Activated T-cell treated with anti-CD3 and anti-CD28 coated beads, Interleukin-2, amount 50 U/mL, for 4 hours (primary cell): ENCODE measurements around the gene SNX4. TPM values are rescaled to one million over a fixed set of nuclear protein-coding genes. Genes with fewer than 3 reads are reported as not detected.
"Not testable (repeated sequence)": the region's sequence is repeated elsewhere in the genome, so short reads cannot be mapped to it uniquely, and the experiment has no call there.

Experiments
- ATAC-seq, 2 donors: fragments of 200-7000 bp; cut with Tn5 transposase; one replicate each; pipeline ENCODE4 v1.10.0; 2021
- DNase-seq: peaks from one replicate; pipeline ENCODE4 v3.0.0-alpha.2; 2020
- H3K27me3 Mint-ChIP-seq: one replicate; pipeline ENCODE4 v1.8.0; 2021; ENCODE audit warnings: low read depth, mixed read lengths
- H3K36me3 Mint-ChIP-seq: one replicate; pipeline ENCODE4 v1.8.0; 2022; ENCODE audit warnings: mixed read lengths; ENCODE audit not compliant: insufficient read depth
- H3K4me1 Mint-ChIP-seq: one replicate; pipeline ENCODE4 v1.8.0; 2021; ENCODE audit warnings: low read depth, mixed read lengths
- H3K4me3 Mint-ChIP-seq: one replicate; pipeline ENCODE4 v1.8.0; 2021; ENCODE audit warnings: mild to moderate bottlenecking, moderate library complexity, mixed read lengths
- H3K9me3 Mint-ChIP-seq: one replicate; pipeline ENCODE4 v1.8.0; 2021; ENCODE audit warnings: mixed read lengths
- total RNA-seq, 3 donors: library from RNA; stranded (reverse); gene quantifications; one replicate each; pipeline ENCODE4 v1.2.1, GENCODE V29; 2021

The SNX4 gene
- 10 to 100 TPM; 38.3 to 44.4 (median 41.8) TPM for total RNA-seq

DNA sequence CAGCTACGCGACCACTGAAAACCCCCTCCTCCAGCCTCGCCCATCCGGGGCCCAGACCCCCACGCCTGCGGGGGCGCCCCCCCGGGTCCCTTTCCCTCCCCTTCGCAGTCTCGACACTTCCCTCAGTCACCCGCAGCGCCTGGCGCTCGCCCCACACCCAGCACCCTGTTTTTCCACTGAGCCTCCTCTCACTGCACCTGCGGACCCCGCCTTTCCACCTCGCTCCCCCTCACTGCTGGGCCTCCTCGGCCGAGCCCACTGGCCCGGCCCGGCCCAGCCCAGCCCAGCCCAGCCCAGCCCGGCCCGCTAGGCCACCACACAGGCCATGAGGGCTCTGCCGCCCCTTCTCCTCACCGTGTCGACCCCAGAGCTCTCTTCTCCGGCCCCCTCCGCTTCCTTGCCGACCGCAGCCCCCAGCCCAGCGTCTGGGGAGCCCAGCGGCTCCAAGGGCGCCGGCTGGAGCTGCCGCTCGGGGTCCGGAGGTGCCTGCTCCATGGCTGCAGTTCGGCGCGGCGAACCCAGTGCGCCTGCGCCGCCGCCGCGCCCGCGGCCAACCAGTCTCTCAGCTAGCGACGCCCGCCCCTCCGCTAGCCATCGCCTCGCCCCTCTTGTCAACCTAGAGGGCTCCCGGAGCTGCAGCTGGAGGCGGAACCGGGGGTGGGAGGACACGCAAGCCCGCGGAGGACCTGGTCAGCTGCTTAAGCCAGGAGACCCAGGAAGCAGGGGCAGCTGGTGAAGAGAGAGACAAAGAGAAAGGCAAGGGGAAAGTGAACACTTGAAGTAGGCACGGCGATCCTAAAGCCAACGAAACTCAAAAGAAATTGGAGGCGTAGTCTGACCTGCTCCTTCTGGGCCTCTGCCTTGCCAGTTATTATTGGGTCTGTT lies at the start of gene SNX4:
Gene SNX4, minus strand, starts transcription at position 525 of the 885 bp plus-strand sequence. Its CDS starts 30 bp downstream, at position 495.
- no peaks in the 10 kb centered on the region for H3K27me3 Mint-ChIP-seq
- H3K9me3 Mint-ChIP-seq: no peaks in the 10 kb centered on the region
- H3K4me1 Mint-ChIP-seq: peaks cover 31% of the 10 kb centered on the region
- ATAC-seq (peak; percentile 99 to 100), DNase-seq (peak; percentile 75)
- peaks cover 13% of the 10 kb centered on the region for H3K36me3 Mint-ChIP-seq
- H3K4me3 Mint-ChIP-seq: peak within 1 kb of the TSS; percentile 94

DNA sequence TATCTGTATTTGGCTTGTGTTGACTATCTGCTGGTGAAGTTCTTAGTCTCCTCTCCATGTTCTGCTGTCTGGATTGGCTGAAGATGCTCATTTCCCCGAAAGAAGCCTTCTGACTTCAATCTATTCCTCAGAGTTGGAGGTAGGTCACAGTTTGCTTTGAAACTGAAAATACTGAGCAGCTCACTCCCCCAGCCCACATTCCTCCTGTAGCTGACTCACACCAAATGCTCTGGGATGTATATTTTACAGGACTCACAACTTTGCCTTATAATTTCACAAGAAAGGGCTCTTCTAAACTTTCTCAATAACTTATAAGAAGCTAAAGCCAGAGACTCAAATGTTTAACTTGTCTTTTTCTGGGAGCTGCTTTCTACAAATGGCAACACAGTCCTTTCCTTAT lies 36.3 kb upstream of the SNX4 start:
- Mint-ChIP-seq H3K27me3 (no peaks in the 10 kb centered on the region), H3K36me3 (peaks cover 37% of the 10 kb centered on the region), H3K9me3 (no peaks in the 10 kb centered on the region), H3K4me1 (peaks cover 5% of the 10 kb centered on the region), H3K4me3 (no peak overlapping the region)
- DNase-seq (no peak), ATAC-seq (no peak)

DNA sequence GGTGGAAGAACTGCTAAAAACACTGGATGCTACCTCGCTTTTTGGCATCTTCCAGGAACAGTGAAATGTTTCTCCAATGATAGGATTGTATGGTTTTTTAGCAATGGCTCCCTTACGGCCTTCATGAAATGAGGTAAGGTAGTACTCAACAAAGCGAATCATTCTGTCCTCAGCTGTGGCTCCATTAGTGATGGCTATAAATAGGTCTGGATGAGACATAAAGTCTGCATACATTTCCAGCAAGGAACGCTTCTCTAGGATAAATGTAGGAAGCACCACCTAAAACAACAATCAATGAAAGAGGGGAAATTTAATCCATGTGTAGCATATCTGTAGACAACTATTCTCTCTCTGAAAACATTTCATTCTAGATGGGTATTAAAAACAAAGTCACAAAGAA lies 32.4 kb upstream of the SNX4 start:
- DNase-seq (no peak), ATAC-seq (no peak)
- H3K36me3 Mint-ChIP-seq: peaks cover 30% of the 10 kb centered on the region
- H3K4me1 Mint-ChIP-seq: peaks cover 10% of the 10 kb centered on the region
- H3K27me3 Mint-ChIP-seq: no peaks in the 10 kb centered on the region
- no peaks in the 10 kb centered on the region for H3K9me3 Mint-ChIP-seq
- H3K4me3 Mint-ChIP-seq: no peak overlapping the region

DNA sequence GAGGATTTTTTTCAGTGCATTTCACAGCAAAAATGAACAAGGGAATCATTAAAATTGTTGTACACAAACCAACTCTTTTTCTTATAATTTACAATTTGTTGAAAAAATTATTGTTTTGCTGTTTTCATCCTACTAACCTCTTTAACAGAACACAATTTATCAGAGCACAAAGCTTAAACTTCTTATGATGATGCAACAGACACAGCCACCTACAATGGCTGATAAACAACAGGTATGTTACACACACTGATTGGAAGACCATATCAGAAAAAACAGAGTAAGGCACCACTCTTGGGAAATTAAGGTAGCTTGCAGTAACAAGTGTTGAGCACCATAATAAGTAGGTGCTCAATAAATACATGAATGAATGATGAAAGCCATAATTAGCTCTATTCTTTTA lies 8.9 kb upstream of the SNX4 start:
- DNase-seq: no peak
- H3K36me3 Mint-ChIP-seq: peaks cover 28% of the 10 kb centered on the region
- no peak for ATAC-seq
- no peaks in the 10 kb centered on the region for H3K27me3 Mint-ChIP-seq
- no peaks in the 10 kb centered on the region for H3K4me1 Mint-ChIP-seq
- no peaks in the 10 kb centered on the region for H3K9me3 Mint-ChIP-seq
- H3K4me3 Mint-ChIP-seq: no peak overlapping the region

DNA sequence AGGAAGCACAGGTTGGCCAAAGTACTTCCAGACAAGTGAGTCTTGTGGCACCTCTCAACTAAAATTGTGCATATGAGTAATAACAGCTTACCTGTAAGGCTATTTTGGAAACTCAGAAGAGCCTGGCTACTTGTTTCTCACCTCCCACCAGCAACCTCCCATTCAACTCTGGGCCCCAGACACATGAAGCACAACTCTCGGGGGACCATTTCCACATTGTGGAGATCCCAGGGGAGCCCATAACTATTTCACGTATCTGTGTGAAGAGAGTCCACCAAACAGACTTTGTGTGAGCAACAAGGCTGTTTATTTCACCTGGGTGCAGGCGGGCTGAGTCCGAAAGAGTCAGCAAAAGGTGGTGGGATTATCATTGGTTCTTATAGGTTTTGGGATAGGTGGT lies 5.2 kb upstream of the SNX4 start:
- peaks cover 7% of the 10 kb centered on the region for H3K4me1 Mint-ChIP-seq
- no peaks in the 10 kb centered on the region for H3K9me3 Mint-ChIP-seq
- no peaks in the 10 kb centered on the region for H3K27me3 Mint-ChIP-seq
- no peak overlapping the region for H3K4me3 Mint-ChIP-seq
- DNase-seq: no peak
- H3K36me3 Mint-ChIP-seq: peaks cover 20% of the 10 kb centered on the region
- ATAC-seq: no peak

DNA sequence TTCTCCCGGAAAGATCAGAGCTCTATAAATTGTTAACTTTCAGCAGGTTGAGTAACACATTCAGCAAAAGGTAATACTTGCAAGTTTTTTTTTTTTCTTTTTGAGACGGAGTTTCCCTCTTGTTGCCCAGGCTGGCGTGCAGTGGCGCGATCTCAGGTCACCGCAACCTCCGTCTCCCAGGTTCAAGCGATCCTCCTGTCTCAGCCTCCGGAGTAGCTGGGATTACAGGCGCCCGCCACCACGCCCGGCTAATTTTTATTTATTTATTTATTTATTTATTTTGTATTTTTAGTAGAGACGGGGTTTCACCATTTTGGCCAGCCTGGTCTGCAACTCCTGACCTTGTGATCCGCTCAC lies 539 bp upstream of the SNX4 start:
- H3K4me1 Mint-ChIP-seq: peaks cover 31% of the 10 kb centered on the region
- H3K9me3 Mint-ChIP-seq, ATAC-seq, DNase-seq, H3K27me3 Mint-ChIP-seq: not testable (repeated sequence)
- peaks cover 12% of the 10 kb centered on the region for H3K36me3 Mint-ChIP-seq
- peak overlapping the region; percentile 94 for H3K4me3 Mint-ChIP-seq

DNA sequence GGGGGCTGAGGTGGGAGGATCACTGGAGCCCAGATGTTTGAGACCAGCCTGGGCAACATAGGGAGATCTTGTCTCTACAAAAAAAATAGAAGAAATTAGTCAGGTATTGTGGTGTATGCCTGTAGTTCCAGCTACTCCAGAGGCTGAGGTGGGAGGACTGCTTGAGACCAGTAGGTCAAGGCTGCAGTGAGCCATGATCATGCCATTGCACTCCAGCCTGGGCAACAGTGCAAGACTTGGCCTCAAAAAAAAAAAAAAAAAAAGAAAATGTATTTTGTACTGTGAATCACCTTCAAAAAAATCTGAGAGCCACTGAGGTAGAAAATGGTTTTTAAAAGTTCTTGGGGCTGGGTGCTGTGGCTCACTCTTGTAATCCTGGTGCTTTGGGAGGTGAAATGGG lies 4.6 kb downstream of the SNX4 start:
- ATAC-seq (no peak), DNase-seq (no peak)
- Mint-ChIP-seq H3K9me3 (no peaks in the 10 kb centered on the region), H3K36me3 (peaks cover 21% of the 10 kb centered on the region), H3K4me3 (no peak overlapping the region), H3K27me3 (no peaks in the 10 kb centered on the region), H3K4me1 (peaks cover 41% of the 10 kb centered on the region)

DNA sequence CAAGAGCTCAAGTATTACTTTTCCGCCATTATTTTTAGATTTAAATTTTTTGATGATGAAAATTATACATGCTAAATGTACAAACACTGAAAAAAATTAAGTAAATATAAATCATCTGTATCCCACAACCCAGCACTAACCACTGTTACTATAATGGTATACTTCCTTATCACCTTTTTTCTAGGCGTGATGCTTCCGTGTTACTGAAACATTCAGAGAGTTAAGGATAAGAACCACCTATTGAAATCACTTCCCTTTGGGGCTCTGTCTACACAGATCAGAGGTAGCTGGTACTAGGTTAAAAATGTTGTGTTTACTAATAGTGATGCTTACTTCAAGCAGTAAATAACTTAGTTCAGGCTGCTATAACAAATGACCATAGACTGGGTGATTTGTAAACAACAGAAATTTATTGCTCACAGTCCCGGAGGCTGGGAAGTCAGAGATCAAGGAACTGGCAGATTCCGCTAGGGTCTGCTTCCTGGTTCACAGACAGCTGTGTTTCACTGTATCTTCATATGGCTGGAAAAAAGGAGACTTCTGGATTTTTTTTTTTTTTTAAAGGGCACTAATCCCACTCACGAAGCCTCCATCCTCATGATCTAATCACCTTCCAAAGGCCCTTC lies 6.4 kb downstream of the SNX4 start:
- Mint-ChIP-seq H3K9me3 (peaks cover 2% of the 10 kb centered on the region), H3K36me3 (peaks cover 24% of the 10 kb centered on the region), H3K27me3 (no peaks in the 10 kb centered on the region), H3K4me3 (no peak overlapping the region), H3K4me1 (peaks cover 31% of the 10 kb centered on the region)
- DNase-seq (no peak), ATAC-seq (no peak)

DNA sequence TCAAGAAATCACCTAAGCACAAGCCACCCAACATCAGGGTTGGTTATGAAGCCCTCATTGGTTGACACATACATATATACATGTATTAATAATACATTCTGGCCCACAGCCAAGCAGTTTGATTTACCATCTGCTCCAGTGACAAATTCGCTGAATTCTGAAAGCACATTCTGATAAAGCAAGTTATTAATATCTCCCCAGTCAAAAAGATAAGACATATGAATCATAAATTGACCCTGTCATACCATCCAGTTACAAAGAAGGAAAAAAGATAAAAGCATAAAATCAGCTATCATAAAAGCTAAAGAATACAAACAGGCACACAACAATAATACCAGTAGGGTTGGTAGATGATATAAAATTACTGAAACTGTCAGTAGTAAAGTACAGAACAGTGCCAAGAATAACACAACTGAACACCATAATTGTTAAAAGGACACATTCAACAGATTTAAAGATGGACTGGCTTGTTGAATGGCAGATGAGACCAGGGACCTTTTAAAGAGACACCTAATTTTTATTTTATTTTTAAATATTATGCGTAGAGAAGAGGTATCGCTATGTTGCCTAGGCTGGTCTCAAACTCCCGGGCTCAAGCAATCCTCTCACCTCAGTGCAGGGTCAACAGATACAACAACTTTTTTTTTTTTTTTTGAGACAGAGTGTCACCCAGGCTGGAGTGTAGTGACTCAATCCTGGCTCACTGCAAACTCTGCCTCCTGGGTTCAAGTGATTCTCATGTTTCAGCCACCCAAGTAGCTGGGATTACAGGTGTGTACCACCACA lies 7.7 kb downstream of the SNX4 start:
- H3K9me3 Mint-ChIP-seq: peaks cover 6% of the 10 kb centered on the region
- DNase-seq: no peak
- H3K27me3 Mint-ChIP-seq: no peaks in the 10 kb centered on the region
- H3K4me1 Mint-ChIP-seq: peaks cover 27% of the 10 kb centered on the region
- peaks cover 30% of the 10 kb centered on the region for H3K36me3 Mint-ChIP-seq
- peak; percentile 94 to 95 for ATAC-seq
- H3K4me3 Mint-ChIP-seq: no peak overlapping the region

DNA sequence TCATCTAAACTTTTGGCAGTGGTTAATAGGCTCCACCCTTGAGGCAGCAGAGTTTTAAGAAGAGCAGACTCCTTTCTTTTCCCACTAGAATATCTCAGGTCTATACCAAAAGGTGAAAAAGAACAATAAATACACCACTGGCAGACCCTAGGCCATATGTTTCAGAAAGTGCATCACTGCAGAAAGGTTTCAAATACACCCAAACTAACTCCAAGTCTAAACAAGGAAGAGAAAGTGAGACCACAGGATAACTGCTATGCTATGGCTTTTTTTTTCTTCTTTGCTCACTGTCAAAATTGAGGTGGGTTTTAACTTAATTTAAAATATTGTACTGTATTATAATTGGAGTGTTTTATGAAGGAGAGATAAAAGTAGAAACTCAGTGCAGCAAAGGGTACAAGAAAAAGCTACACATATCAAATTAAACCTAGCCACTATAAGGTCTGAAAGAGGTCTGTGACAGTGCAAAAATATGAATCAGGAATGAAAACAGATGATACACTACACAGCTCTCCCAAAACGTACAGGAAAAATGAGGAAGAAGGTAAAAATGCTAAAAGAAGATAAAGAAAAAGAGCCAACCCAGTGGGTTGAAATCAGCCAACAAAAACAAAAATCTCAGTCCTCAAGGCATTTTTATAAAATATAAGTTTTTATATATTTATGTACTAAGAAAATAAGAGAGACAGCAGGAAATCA lies 8.4 kb downstream of the SNX4 start:
- DNase-seq (no peak), ATAC-seq (no peak)
- peaks cover 34% of the 10 kb centered on the region for H3K36me3 Mint-ChIP-seq
- no peaks in the 10 kb centered on the region for H3K27me3 Mint-ChIP-seq
- no peak overlapping the region for H3K4me3 Mint-ChIP-seq
- peaks cover 21% of the 10 kb centered on the region for H3K4me1 Mint-ChIP-seq
- H3K9me3 Mint-ChIP-seq: peaks cover 9% of the 10 kb centered on the region

DNA sequence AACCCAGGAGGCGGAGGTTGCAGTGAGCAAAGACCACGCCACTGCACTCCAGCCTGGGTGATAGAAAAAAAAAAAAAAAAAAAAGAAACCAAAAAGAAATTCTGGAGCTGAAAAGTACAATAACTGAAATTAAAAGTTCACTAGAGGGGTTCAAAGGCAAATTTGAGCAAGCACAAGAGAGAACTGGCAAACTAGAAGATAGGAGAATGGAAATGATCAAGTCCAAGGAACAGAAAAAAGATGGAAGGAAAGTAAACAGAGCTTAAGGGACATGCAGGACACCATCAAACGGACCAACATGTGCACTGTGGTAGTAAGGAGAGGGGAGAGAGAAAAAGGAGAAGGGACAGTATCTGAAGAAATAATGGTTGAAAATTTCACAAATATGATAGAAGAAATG lies 12.9 kb downstream of the SNX4 start:
- Mint-ChIP-seq H3K4me1 (peaks cover 15% of the 10 kb centered on the region), H3K4me3 (no peak overlapping the region), H3K27me3 (no peaks in the 10 kb centered on the region), H3K9me3 (peaks cover 9% of the 10 kb centered on the region), H3K36me3 (peaks cover 35% of the 10 kb centered on the region)
- ATAC-seq (no peak), DNase-seq (no peak)

DNA sequence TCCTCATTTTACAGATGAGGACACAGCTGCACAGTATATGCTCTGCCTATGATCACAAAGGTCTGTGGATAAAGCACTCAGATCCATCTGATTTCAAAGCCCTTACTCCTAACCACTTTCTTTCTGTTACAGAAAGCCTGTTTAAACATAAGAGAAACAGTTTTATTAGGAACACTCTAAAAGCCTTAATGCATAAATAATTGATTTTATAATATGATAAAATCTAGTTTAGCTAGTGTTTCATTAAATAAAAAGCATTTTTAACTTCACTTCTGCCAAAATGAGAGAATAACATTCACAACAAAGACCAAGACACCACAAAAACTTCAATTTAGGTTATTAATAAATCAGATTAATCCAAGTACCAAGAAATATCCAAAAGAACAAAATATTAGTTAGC lies 21.4 kb downstream of the SNX4 start:
- DNase-seq (no peak), ATAC-seq (no peak)
- Mint-ChIP-seq H3K27me3 (no peaks in the 10 kb centered on the region), H3K9me3 (no peaks in the 10 kb centered on the region), H3K4me1 (no peaks in the 10 kb centered on the region), H3K36me3 (peaks cover 27% of the 10 kb centered on the region), H3K4me3 (no peak overlapping the region)

DNA sequence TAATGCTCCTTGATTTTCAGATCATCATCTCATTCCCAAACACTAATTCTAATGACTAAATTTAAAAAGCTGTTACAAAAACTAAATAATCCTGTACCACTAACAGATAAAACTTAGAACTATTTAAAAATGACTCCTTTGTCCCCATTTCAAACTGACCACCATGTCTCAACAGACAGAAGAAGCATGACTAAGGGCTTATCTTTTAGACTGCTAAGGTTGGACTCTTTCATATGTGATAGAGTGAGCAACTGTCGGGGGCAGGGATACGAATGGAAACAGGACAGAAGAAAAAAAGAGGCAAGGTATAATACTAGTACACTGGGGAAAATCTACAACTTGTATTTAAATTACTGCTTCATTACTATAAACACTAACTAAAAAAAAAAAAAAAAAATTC lies 23.3 kb downstream of the SNX4 start:
- Mint-ChIP-seq H3K9me3 (no peaks in the 10 kb centered on the region), H3K27me3 (no peaks in the 10 kb centered on the region), H3K36me3 (peaks cover 29% of the 10 kb centered on the region), H3K4me1 (no peaks in the 10 kb centered on the region), H3K4me3 (no peak overlapping the region)
- DNase-seq: no peak
- no peak for ATAC-seq

DNA sequence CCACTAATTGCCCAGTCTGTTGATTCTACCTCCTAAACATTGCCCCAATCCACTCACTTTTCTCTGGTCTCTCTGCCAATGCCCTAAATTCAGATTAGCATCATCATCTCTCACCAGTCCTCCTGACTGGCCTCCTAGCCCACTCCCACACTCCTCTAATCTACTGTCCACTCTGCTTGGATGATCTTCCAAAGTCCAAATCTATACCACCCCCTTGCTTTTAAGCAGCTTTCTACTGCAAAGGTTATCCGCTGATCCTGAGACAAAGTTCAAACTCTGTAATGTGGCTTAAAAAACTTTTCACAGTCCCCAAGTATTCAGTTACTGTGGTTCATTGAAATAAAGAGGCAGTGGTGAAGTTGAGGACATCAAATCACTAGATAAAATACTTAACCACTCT lies 37.6 kb downstream of the SNX4 start:
- Mint-ChIP-seq H3K27me3 (no peaks in the 10 kb centered on the region), H3K4me3 (no peak overlapping the region), H3K36me3 (peaks cover 27% of the 10 kb centered on the region), H3K4me1 (no peaks in the 10 kb centered on the region), H3K9me3 (no peaks in the 10 kb centered on the region)
- DNase-seq: no peak
- no peak for ATAC-seq
